HUES64 (cell line): ENCODE results near the gene GPR176.

Experiments
- H3K27ac ChIP-seq: 2 replicates; pipeline ENCODE4 v1.7.0; 2013; ENCODE audit warnings: low read depth, low read length, inconsistent platforms
- H3K27me3 ChIP-seq: 2 replicates; pipeline ENCODE4 v1.6.1; 2013; ENCODE audit warnings: mild to moderate bottlenecking, low read length; ENCODE audit not compliant: insufficient read depth
- H3K36me3 ChIP-seq: 2 replicates; pipeline ENCODE4 v1.6.1; 2013; ENCODE audit warnings: mild to moderate bottlenecking, low read length; ENCODE audit not compliant: insufficient read depth
- H3K4me1 ChIP-seq: 2 replicates; pipeline ENCODE4 v1.6.1; 2013; ENCODE audit warnings: mild to moderate bottlenecking, low read length, moderate library complexity; ENCODE audit not compliant: insufficient read depth
- H3K4me3 ChIP-seq: 2 replicates; pipeline ENCODE4 v1.5.1; 2013; ENCODE audit warnings: mild to moderate bottlenecking, low read length, moderate library complexity
- H3K9ac ChIP-seq: 2 replicates; pipeline ENCODE4 v1.6.1; 2013; ENCODE audit warnings: mild to moderate bottlenecking, low read depth, low read length
- H3K9me3 ChIP-seq: 2 replicates; pipeline ENCODE4 v1.6.1; 2013; ENCODE audit warnings: low read depth, low read length; ENCODE audit not compliant: insufficient read depth
- WGBS: fragments of 150-250, 120-280 bp; methylation state at CpG from one replicate; pipeline ENCODE4 v1.1.7; 2013; ENCODE audit warnings: missing lambda C conversion rate; 5-methylcytosine and 5-hydroxymethylcytosine counted together

The GPR176 gene

GRCh38 chr15:39792844-39793335, 127.2 kb downstream of the GPR176 start:
- H3K9me3 ChIP-seq, result no peaks in the 10 kb centered on the region
- WGBS, result 96% methylated on average over 4 of the region's 4 CpGs
- H3K27ac ChIP-seq, result no peak overlapping the region
- no peaks in the 10 kb centered on the region for H3K36me3 ChIP-seq
- H3K9ac ChIP-seq, result no peak overlapping the region
- no peaks in the 10 kb centered on the region for H3K27me3 ChIP-seq
- no peak overlapping the region for H3K4me3 ChIP-seq
- peaks cover 24% of the 10 kb centered on the region for H3K4me1 ChIP-seq

GRCh38 chr15:39792025-39792843, 127.8 kb downstream of the GPR176 start:
- no peaks in the 10 kb centered on the region for H3K36me3 ChIP-seq
- no peaks in the 10 kb centered on the region for H3K9me3 ChIP-seq
- H3K9ac ChIP-seq, result no peak overlapping the region
- H3K27ac ChIP-seq, result no peak overlapping the region
- peaks cover 30% of the 10 kb centered on the region for H3K4me1 ChIP-seq
- WGBS, result 93% methylated on average over 4 of the region's 5 CpGs
- no peaks in the 10 kb centered on the region for H3K27me3 ChIP-seq
- no peak overlapping the region for H3K4me3 ChIP-seq

- H3K9ac ChIP-seq, result no peak overlapping the region
Measured at GRCh38 chr15:39789736-39790135, 130.3 kb downstream of the GPR176 start.

GRCh38 chr15:39788800-39789565, 131.1 kb downstream of the GPR176 start:
- WGBS, result 90% methylated on average over 2 of the region's 3 CpGs
- Histone ChIP-seq H3K9me3 (no peaks in the 10 kb centered on the region), H3K4me3 (no peak overlapping the region), H3K27me3 (no peaks in the 10 kb centered on the region), H3K36me3 (no peaks in the 10 kb centered on the region), H3K27ac (no peak overlapping the region), H3K4me1 (peaks cover 57% of the 10 kb centered on the region), H3K9ac (no peak overlapping the region)

More at GRCh38 chr15:39789736-39790135, 130.3 kb downstream of the GPR176 start:
- Histone ChIP-seq H3K4me3 (no peak overlapping the region), H3K27ac (no peak overlapping the region), H3K9me3 (no peaks in the 10 kb centered on the region), H3K27me3 (no peaks in the 10 kb centered on the region), H3K4me1 (peaks cover 54% of the 10 kb centered on the region), H3K36me3 (no peaks in the 10 kb centered on the region)
- 86% methylated on average over 4 of the region's 4 CpGs for WGBS

- Histone ChIP-seq H3K9ac (no peak overlapping the region), H3K4me1 (peaks cover 63% of the 10 kb centered on the region), H3K9me3 (no peaks in the 10 kb centered on the region), H3K4me3 (no peak overlapping the region), H3K27me3 (no peaks in the 10 kb centered on the region), H3K27ac (no peak overlapping the region; the same call in 1 of the 2 replicates), H3K36me3 (no peaks in the 10 kb centered on the region)
- WGBS, result 78% methylated on average over 4 of the region's 4 CpGs
Measured at GRCh38 chr15:39788108-39788507, 132.0 kb downstream of the GPR176 start.

GRCh38 chr15:39787479-39787878, 132.6 kb downstream of the GPR176 start:
- Histone ChIP-seq H3K4me3 (no peak overlapping the region), H3K9me3 (no peaks in the 10 kb centered on the region), H3K27ac (0 out of 2 replicates have a peak overlapping the region, but pooled peaks have one; percentile 39), H3K36me3 (no peaks in the 10 kb centered on the region), H3K4me1 (peaks cover 63% of the 10 kb centered on the region), H3K27me3 (no peaks in the 10 kb centered on the region), H3K9ac (no peak overlapping the region)
- WGBS, result 0% methylated on average over 1 of the region's 1 CpG

- H3K27ac ChIP-seq, result peak overlapping the region; percentile 37; the same call in 1 of the 2 replicates
- H3K9me3 ChIP-seq, result no peaks in the 10 kb centered on the region
- H3K4me3 ChIP-seq, result no peak overlapping the region
- no peaks in the 10 kb centered on the region for H3K27me3 ChIP-seq
- no peaks in the 10 kb centered on the region for H3K36me3 ChIP-seq
- WGBS, result 15% methylated on average over 5 of the region's 5 CpGs
- peaks cover 63% of the 10 kb centered on the region for H3K4me1 ChIP-seq
- no peak overlapping the region for H3K9ac ChIP-seq
Measured at GRCh38 chr15:39786447-39787056, 133.5 kb downstream of the GPR176 start.

- H3K27ac ChIP-seq, result peak overlapping the region; percentile 37; the same call in 1 of the 2 replicates
- H3K9ac ChIP-seq, result no peak overlapping the region
- no peak overlapping the region for H3K4me3 ChIP-seq
- WGBS, result 90% methylated on average over 7 of the region's 7 CpGs
- H3K27me3 ChIP-seq, result no peaks in the 10 kb centered on the region
- no peaks in the 10 kb centered on the region for H3K36me3 ChIP-seq
- H3K9me3 ChIP-seq, result no peaks in the 10 kb centered on the region
- peaks cover 63% of the 10 kb centered on the region for H3K4me1 ChIP-seq
Measured at GRCh38 chr15:39785841-39786240, 134.2 kb downstream of the GPR176 start.

- H3K9ac ChIP-seq, result no peak overlapping the region
- no peaks in the 10 kb centered on the region for H3K36me3 ChIP-seq
- 89% methylated on average over 10 of the region's 10 CpGs for WGBS
- no peak overlapping the region for H3K27ac ChIP-seq
- H3K4me3 ChIP-seq, result no peak overlapping the region
- no peaks in the 10 kb centered on the region for H3K27me3 ChIP-seq
- no peaks in the 10 kb centered on the region for H3K9me3 ChIP-seq
- H3K4me1 ChIP-seq, result peaks cover 62% of the 10 kb centered on the region
Measured at GRCh38 chr15:39785139-39785538, 134.9 kb downstream of the GPR176 start.

- WGBS, result 91% methylated on average over 2 of the region's 2 CpGs
- Histone ChIP-seq H3K36me3 (no peaks in the 10 kb centered on the region), H3K9me3 (no peaks in the 10 kb centered on the region), H3K4me3 (no peak overlapping the region), H3K9ac (no peak overlapping the region), H3K27me3 (no peaks in the 10 kb centered on the region), H3K4me1 (peaks cover 57% of the 10 kb centered on the region), H3K27ac (no peak overlapping the region)
Measured at GRCh38 chr15:39784638-39785037, 135.4 kb downstream of the GPR176 start.

GRCh38 chr15:39784125-39784524, 135.9 kb downstream of the GPR176 start:
- H3K4me3 ChIP-seq, result peak overlapping the region; percentile 94

More at GRCh38 chr15:39784125-39784524, 135.9 kb downstream of the GPR176 start:
- no peak overlapping the region for H3K27ac ChIP-seq
- H3K4me1 ChIP-seq, result peaks cover 52% of the 10 kb centered on the region
- no peaks in the 10 kb centered on the region for H3K9me3 ChIP-seq
- WGBS, result 85% methylated on average over 3 of the region's 4 CpGs
- H3K27me3 ChIP-seq, result no peaks in the 10 kb centered on the region
- no peaks in the 10 kb centered on the region for H3K36me3 ChIP-seq
- peak overlapping the region; percentile 93; the same call in 1 of the 2 replicates for H3K9ac ChIP-seq
